ENCODE data around the gene SPDEF. TPM values are rescaled to one million over a fixed set of nuclear protein-coding genes. Genes with fewer than 3 reads are reported as not detected.
A peak's percentile ranks its signal among the peaks of the same experiment; 100 is the strongest.

The SPDEF gene
- total RNA-seq, 1 donor from 2014 or later, result not detected

DNA sequence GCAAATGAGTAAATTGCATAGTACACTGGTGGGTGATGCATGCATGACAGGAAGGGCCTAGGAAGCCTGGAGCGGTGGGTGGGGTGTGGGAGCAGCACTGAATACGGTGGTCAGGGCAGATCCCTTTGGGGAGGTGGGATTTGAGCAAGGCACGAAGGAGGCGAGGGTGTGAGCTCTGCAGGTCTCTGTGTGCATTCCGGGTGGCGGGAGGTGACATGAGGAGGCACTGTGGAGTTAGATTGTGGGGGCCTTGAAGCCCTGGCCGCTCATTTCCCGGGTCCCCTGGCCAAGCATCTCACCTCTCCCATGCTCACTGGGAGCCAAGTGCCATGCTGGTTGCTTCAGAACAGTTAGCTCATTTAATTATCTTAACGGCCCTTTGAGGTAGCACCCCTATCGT lies 6.2 kb upstream of the SPDEF start:
- no peak for TF ChIP-seq EZH2 (IDR thresholded peaks at IDR 0.05)
- no peak for TF ChIP-seq CTCF (IDR thresholded peaks at IDR 0.05)
- TF ChIP-seq EZH2phosphoT487 (IDR thresholded peaks at IDR 0.05), result no peak
- H3K36me3 Mint-ChIP-seq, result no peaks in the 10 kb centered on the region
- no peak for DNase-seq (ENCODE audit: low spot score)
- Histone ChIP-seq H3K4me3 (no peak overlapping the region), H2AFZ (replicated peaks) (no peak overlapping the region), H3K4me1 (peaks cover 21% of the 10 kb centered on the region), H3K9ac (no peak overlapping the region), H3K9me3 (ENCODE audit: low read depth) (no peaks in the 10 kb centered on the region), H3K27ac (no peak overlapping the region), H3K4me2 (no peak overlapping the region), H3K36me3 (no peaks in the 10 kb centered on the region), H3F3A (ENCODE audit: low read depth) (no peaks in the 10 kb centered on the region), H4K20me1 (ENCODE audit: low read depth) (no peaks in the 10 kb centered on the region), H3K27me3 (no peaks in the 10 kb centered on the region), H3K79me2 (ENCODE audit: low read depth) (no peaks in the 10 kb centered on the region)
- no peak overlapping the region for H3K4me3 Mint-ChIP-seq
- H3K9me3 Mint-ChIP-seq, result no peaks in the 10 kb centered on the region
- H3K27ac Mint-ChIP-seq, result no peak overlapping the region
- H3K4me1 Mint-ChIP-seq, result peaks cover 25% of the 10 kb centered on the region
- no peaks in the 10 kb centered on the region for H3K27me3 Mint-ChIP-seq (ENCODE audit: insufficient read depth, low read depth)

- peaks cover 21% of the 10 kb centered on the region for H3K4me1 Mint-ChIP-seq
- Histone ChIP-seq H3K27me3 (no peaks in the 10 kb centered on the region), H3K9me3 (ENCODE audit: low read depth) (no peaks in the 10 kb centered on the region), H3K4me3 (no peak overlapping the region), H3K36me3 (no peaks in the 10 kb centered on the region), H3K27ac (no peak overlapping the region), H2AFZ (replicated peaks) (no peak overlapping the region), H3K4me1 (peaks cover 17% of the 10 kb centered on the region), H3F3A (ENCODE audit: low read depth) (no peaks in the 10 kb centered on the region), H3K4me2 (no peak overlapping the region), H3K9ac (no peak overlapping the region), H4K20me1 (ENCODE audit: low read depth) (no peaks in the 10 kb centered on the region), H3K79me2 (ENCODE audit: low read depth) (no peaks in the 10 kb centered on the region)
- H3K36me3 Mint-ChIP-seq, result no peaks in the 10 kb centered on the region
- no peak overlapping the region for H3K27ac Mint-ChIP-seq
- no peak overlapping the region for H3K4me3 Mint-ChIP-seq
- H3K9me3 Mint-ChIP-seq, result no peaks in the 10 kb centered on the region
- no peak for DNase-seq (ENCODE audit: low spot score)
- H3K27me3 Mint-ChIP-seq (ENCODE audit: insufficient read depth, low read depth), result peaks cover 4% of the 10 kb centered on the region
- TF ChIP-seq EZH2phosphoT487 (IDR thresholded peaks at IDR 0.05) (no peak), CTCF (IDR thresholded peaks at IDR 0.05) (no peak), EZH2 (IDR thresholded peaks at IDR 0.05) (no peak)
Observed at GRCh38 chr6:34561227-34561530, 5.0 kb upstream of the SPDEF start.

DNA sequence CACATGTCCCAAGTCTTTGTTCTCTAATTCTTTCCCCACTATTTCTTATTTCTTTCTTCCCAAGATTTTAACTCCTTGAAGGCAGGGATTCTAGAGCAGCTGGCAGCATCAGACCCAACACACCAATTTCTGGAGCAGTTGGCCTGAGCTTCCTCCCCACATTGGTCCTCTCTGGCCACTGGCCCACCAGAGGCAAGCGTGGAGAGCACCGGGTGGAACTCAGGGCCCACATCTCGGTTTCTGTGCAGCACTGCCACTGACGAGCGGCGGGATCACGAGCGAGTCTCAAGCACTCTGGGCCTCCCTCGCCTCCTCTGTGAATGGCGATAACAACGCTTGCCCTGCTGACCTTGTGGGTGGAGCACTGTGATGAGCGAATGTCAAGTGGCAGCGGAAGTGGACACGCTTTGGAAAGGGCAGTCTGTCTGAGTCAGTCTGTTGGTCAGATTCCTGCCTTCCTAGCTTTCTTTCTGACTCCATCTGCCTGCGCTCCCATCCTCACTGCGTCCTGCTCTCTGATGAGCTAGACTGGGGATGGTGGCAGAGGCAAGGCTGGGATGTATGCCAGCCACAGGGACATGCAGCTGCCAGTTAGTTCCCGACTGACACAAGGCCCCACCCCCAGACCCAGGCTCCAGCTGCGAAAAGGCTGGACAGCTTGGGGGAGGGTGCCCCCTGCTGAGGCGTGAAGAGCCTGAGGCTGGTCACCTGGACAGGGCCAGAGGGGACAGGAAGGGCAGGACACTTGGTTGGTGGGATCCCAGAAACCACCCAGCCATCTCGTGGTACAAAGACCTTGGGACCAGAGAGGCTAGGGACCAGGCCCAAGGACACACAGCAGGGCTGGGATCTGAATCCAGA lies 4.5 kb upstream of the SPDEF start:
- Histone ChIP-seq H3K4me2 (no peak overlapping the region), H3K9ac (no peak overlapping the region), H3K9me3 (ENCODE audit: low read depth) (no peaks in the 10 kb centered on the region), H3K27me3 (no peaks in the 10 kb centered on the region), H3F3A (ENCODE audit: low read depth) (no peaks in the 10 kb centered on the region), H2AFZ (replicated peaks) (peak overlapping the region; percentile 39), H3K4me3 (no peak overlapping the region), H3K36me3 (no peaks in the 10 kb centered on the region), H3K27ac (no peak overlapping the region), H3K4me1 (peaks cover 12% of the 10 kb centered on the region), H3K79me2 (ENCODE audit: low read depth) (no peaks in the 10 kb centered on the region), H4K20me1 (ENCODE audit: low read depth) (no peaks in the 10 kb centered on the region)
- H3K9me3 Mint-ChIP-seq, result no peaks in the 10 kb centered on the region
- H3K27ac Mint-ChIP-seq, result peak overlapping the region; percentile 60
- H3K4me3 Mint-ChIP-seq, result no peak overlapping the region
- TF ChIP-seq CTCF (IDR thresholded peaks at IDR 0.05) (no peak), EZH2phosphoT487 (IDR thresholded peaks at IDR 0.05) (no peak), EZH2 (IDR thresholded peaks at IDR 0.05) (no peak)
- H3K36me3 Mint-ChIP-seq, result no peaks in the 10 kb centered on the region
- DNase-seq (ENCODE audit: low spot score), result no peak
- H3K27me3 Mint-ChIP-seq (ENCODE audit: insufficient read depth, low read depth), result peaks cover 4% of the 10 kb centered on the region
- peaks cover 16% of the 10 kb centered on the region for H3K4me1 Mint-ChIP-seq
